ENCODE data around the gene GPLD1. TPM values are rescaled to one million over a fixed set of nuclear protein-coding genes. Genes with fewer than 3 reads are reported as not detected.

Gene GPLD1, protein sequence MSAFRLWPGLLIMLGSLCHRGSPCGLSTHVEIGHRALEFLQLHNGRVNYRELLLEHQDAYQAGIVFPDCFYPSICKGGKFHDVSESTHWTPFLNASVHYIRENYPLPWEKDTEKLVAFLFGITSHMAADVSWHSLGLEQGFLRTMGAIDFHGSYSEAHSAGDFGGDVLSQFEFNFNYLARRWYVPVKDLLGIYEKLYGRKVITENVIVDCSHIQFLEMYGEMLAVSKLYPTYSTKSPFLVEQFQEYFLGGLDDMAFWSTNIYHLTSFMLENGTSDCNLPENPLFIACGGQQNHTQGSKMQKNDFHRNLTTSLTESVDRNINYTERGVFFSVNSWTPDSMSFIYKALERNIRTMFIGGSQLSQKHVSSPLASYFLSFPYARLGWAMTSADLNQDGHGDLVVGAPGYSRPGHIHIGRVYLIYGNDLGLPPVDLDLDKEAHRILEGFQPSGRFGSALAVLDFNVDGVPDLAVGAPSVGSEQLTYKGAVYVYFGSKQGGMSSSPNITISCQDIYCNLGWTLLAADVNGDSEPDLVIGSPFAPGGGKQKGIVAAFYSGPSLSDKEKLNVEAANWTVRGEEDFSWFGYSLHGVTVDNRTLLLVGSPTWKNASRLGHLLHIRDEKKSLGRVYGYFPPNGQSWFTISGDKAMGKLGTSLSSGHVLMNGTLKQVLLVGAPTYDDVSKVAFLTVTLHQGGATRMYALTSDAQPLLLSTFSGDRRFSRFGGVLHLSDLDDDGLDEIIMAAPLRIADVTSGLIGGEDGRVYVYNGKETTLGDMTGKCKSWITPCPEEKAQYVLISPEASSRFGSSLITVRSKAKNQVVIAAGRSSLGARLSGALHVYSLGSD
- 0.33 and 0.39 TPM in 2 replicates for total RNA-seq

DNA sequence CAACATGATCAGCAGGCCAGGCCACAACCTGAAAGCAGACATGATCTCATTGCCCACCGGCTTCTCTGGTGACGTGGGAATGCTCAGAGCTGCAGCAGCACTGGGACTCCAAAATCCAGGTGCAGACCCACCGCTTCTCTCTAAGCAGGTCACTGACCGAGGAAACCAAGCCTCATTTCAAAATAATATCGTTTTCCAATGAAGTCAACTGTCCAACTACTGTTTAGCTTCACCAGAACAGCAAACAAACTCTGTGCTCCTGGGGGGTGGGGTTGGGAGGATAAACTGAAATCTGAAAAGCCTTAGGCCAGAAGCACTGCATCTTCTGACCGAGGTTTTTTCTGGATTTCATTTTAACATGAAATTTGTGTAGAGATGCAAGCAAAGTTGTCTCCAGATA, at the start of gene GPLD1:
Gene GPLD1, minus strand, starts transcription at position 109 of the 400 bp plus-strand sequence. Its CDS starts 67 bp downstream, at position 42.

DNA sequence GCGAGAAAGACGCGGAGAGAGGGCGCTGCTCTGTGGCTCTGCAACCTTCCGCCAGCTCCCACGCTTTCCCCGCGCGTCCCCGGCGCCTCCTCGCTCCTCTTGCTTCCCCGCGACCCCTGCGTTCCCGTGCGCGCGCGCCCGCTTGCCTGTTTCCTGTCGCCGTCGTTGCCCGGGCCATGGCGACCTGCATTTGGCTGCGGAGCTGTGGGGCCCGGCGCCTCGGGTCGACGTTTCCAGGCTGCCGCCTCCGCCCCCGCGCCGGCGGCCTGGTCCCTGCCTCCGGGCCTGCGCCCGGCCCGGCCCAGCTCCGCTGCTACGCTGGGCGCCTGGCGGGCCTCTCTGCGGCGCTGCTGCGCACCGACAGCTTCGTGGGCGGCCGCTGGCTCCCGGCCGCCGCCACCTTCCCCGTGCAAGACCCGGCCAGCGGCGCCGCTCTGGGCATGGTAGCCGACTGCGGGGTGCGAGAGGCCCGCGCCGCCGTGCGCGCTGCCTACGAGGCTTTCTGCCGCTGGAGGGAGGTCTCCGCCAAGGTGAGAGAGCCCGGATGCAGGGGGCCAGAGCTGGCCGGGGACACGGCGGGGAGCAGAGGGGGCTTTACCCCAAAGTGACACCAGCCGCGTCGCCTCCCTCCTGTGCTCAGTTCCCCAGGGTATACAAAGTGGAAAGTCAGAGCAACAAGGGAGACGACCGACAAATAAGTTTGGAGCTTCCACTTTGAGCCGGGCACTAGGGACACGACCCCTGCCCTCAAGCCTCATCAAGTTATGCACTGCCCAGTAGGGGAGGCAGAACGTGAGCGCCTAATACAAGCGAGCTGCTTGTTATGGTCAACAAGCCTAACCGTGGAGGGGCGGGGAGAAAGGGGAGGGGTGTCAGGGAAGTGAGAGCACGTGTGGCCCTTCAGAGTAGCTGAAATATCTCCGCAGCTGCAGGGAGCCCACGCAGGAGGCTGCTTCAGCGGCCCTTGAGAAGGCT, 5.7 kb upstream of the GPLD1 start, which contains the start of gene ALDH5A1:
Gene ALDH5A1, plus strand, starts transcription at position 149 of the 975 bp plus-strand sequence. Its CDS starts 28 bp downstream, at position 177.

DNA sequence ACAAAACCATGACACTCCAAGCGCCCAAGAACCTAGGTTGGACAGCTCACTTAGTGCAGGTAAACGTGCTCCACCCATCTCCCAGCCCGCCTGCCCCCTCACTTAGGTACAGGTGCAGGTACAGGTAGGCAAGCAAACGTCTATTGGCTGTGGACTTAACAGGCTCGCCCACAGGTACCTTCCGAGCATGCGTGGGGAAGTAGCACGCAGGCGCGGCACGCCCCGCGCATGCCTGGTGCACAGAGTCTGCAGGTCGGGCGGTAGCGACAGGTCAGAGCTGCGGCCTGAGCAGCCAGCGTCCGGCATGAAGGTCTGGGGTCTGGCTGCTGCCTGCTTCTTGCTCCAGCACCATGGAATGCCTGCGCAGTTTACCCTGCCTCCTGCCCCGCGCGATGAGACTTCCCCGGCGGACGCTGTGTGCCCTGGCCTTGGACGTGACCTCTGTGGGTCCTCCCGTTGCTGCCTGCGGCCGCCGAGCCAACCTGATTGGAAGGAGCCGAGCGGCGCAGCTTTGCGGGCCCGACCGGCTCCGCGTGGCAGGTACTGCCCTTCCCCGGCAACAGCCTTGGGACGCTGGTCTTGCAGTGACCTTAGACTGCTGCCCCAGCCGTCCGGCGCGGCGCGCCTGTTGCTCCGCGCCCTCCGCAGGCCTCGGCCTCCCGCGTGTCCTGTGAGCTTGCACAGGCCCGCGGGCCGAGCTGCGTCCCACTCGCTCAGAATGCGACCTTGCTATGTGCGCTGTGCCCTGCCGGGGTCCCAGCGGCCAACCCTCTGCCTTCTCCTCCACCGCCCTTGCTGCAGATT, 86.5 kb downstream of the GPLD1 start, which contains the start of gene MRS2:
Gene MRS2, plus strand, starts transcription at position 240 of the 804 bp plus-strand sequence. Its CDS starts 111 bp downstream, at position 351.

Other genes starting within 250 kb of the GPLD1 start
- gene DCDC2, start 131.5 kb downstream of the GPLD1 start, total RNA-seq, result not detected in 2 replicates
- 14.5 and 44.2 TPM in 2 replicates for gene MRS2, start 86.6 kb downstream of the GPLD1 start, total RNA-seq
- 0.39 and 1.3 TPM in 2 replicates for gene ALDH5A1, start 5.4 kb upstream of the GPLD1 start, total RNA-seq
- gene KIAA0319, start 156.6 kb upstream of the GPLD1 start, total RNA-seq, result not detected in 2 replicates
- 16.9 and 20.0 TPM in 2 replicates for gene TDP2, start 177.3 kb upstream of the GPLD1 start, total RNA-seq
- gene ACOT13, start 177.5 kb upstream of the GPLD1 start, total RNA-seq, result 5.4 and 9.0 TPM in 2 replicates
- 99.7 and 183 TPM in 2 replicates for gene C6orf62, start 229.6 kb upstream of the GPLD1 start, total RNA-seq

Data from placental epithelial cell (primary cell).